HCT116 (cell line): Measurements from ENCODE around the gene KIRREL1. TPM values are rescaled to one million over a fixed set of nuclear protein-coding genes. Genes with fewer than 3 reads are reported as not detected.

ENCODE experiments used
- ATAC-seq: fragments of 200-7000 bp; cut with Tn5 transposase; 2 replicates; pipeline ENCODE4 v1.9.1; 2020; ENCODE audit warnings: mild to moderate bottlenecking, moderate library complexity
- BruUV-seq: library from RNA; stranded (reverse); fragments of 400-500 nt; replicated peaks from 2 replicates; lab custom pipeline; 2021; lab: Mats Ljungman, UMichigan
- CTCF ChIA-PET: fragments of 300-600 bp; sonication (Branson Sonifier 250); formaldehyde crosslinking; loops from one replicate; lab custom pipeline; 2021; ENCODE audit warnings: antibody characterized with exemption; lab: Charles Lee
- POLR2A ChIA-PET: fragments of 300-600, 350-600 bp; sonication (Branson Sonifier 250); formaldehyde crosslinking; loops from one replicate; lab custom pipeline; 2021; ENCODE audit warnings: antibody characterized with exemption; lab: Charles Lee
- RAD21 ChIA-PET, 2 experiments: fragments of 300-600 bp; sonication (Branson Sonifier 250); formaldehyde crosslinking; loops; one replicate each; lab custom pipeline; 2023; ENCODE audit warnings: low total read pairs in 2 of 2; ENCODE audit not compliant: uncharacterized antibody in 2 of 2, unreplicated experiment in 2 of 2, low non-redundant PET in 1 of 2; lab: Charles Lee
- DNase-seq: peaks from one replicate; pipeline ENCODE4 v3.0.0-alpha.2; 2010; ENCODE audit warnings: low read depth, low spot score
- H2AFZ ChIP-seq: fragments of 200-600 bp; shearing (Covaris generic), sonication (generic); 2 replicates; pipeline ENCODE4 v1.6.1; 2017; ENCODE audit warnings: low read depth, mixed run types, mixed read lengths, antibody characterized with exemption, low read length; ENCODE audit not compliant: poor library complexity, severe bottlenecking
- H3K27ac ChIP-seq: 2 replicates; pipeline ENCODE4 v1.5.1; 2012; ENCODE audit warnings: low read depth, low read length
- H3K27me3 ChIP-seq: fragments of 200-600 bp; sonication (generic); 2 replicates; pipeline ENCODE4 v1.6.1; 2016; ENCODE audit warnings: mixed run types, low read length, mixed read lengths; ENCODE audit not compliant: insufficient read depth
- H3K36me3 ChIP-seq, 2 experiments: fragments of 200-500 bp in 1 of 2; fragments of 200-600 bp in 1 of 2; sonication (Bioruptor generic) in 1 of 2; sonication (generic) in 1 of 2; 2 replicates each; pipeline versions ENCODE4 v1.5.1 to v1.6.1; 2014 to 2016; ENCODE audit warnings: low read length in 2 of 2, inconsistent platforms in 1 of 2, mixed read lengths in 1 of 2, mixed run types in 1 of 2; ENCODE audit not compliant: insufficient read depth in 2 of 2, control insufficient read depth in 1 of 2
- H3K4me1 ChIP-seq, 2 experiments: fragments of 200-600 bp in 1 of 2; sonication (generic) in 1 of 2; 2 replicates each; pipeline versions ENCODE4 v1.5.1 to v1.6.1; 2012 to 2017; ENCODE audit warnings: low read length in 2 of 2, inconsistent platforms in 1 of 2, mild to moderate bottlenecking in 1 of 2, mixed read lengths in 1 of 2, mixed run types in 1 of 2, moderate library complexity in 1 of 2; ENCODE audit not compliant: insufficient read depth in 2 of 2, control insufficient read depth in 1 of 2
- H3K4me2 ChIP-seq: fragments of 200-600 bp; sonication (generic); 2 replicates; pipeline ENCODE4 v1.6.1; 2017; ENCODE audit warnings: mixed run types, low read length, mixed read lengths
- H3K4me3 ChIP-seq, 2 experiments: fragments of 200-600 bp in 1 of 2; sonication (generic) in 1 of 2; replicated peaks in 1 of 2; 2 replicates each; pipeline ENCODE4 v1.5.1; 2011 to 2016; ENCODE audit warnings: low read length in 2 of 2, control low read depth in 1 of 2, low read depth in 1 of 2, mild to moderate bottlenecking in 1 of 2, mixed read lengths in 1 of 2, mixed run types in 1 of 2
- H3K79me2 ChIP-seq: fragments of 200-600 bp; sonication (generic); 2 replicates; pipeline ENCODE4 v1.6.1; 2017; ENCODE audit warnings: mild to moderate bottlenecking, mixed run types, low read length, moderate library complexity, mixed read lengths; ENCODE audit not compliant: insufficient read depth
- H3K9ac ChIP-seq: fragments of 200-600 bp; sonication (generic); 2 replicates; pipeline ENCODE4 v1.6.1; 2016; ENCODE audit warnings: low read length, mixed read lengths
- H3K9me2 ChIP-seq: fragments of 200-600 bp; sonication (generic), shearing (Covaris generic); 2 replicates; pipeline ENCODE4 v1.6.1; 2017; ENCODE audit warnings: mixed run types, mild to moderate bottlenecking, moderate library complexity; ENCODE audit not compliant: insufficient read depth
- H3K9me3 ChIP-seq, 2 experiments: fragments of 200-500 bp in 1 of 2; fragments of 200-600 bp in 1 of 2; sonication (Bioruptor generic) in 1 of 2; sonication (generic) in 1 of 2; 2 replicates each; pipeline ENCODE4 v1.6.1; 2014 to 2017; ENCODE audit warnings: low read length in 2 of 2, mixed read lengths in 2 of 2, inconsistent platforms in 1 of 2, low read depth in 1 of 2, mild to moderate bottlenecking in 1 of 2, mixed run types in 1 of 2, moderate library complexity in 1 of 2; ENCODE audit not compliant: control insufficient read depth in 1 of 2, insufficient read depth in 1 of 2
- H4K20me1 ChIP-seq: fragments of 200-600 bp; sonication (generic), shearing (Covaris generic); 2 replicates; pipeline ENCODE4 v1.6.1; 2017; ENCODE audit warnings: mixed run types, mild to moderate bottlenecking, moderate library complexity; ENCODE audit not compliant: insufficient read depth
- ATF3 ChIP-seq: IDR thresholded peaks from 2 replicates; pipeline ENCODE4 v1.6.1; 2012
- CBX3 ChIP-seq: IDR thresholded peaks from 2 replicates; pipeline ENCODE4 v1.6.1; 2012; ENCODE audit warnings: low read depth
- CEBPB ChIP-seq: IDR thresholded peaks from 2 replicates; pipeline ENCODE4 v1.6.1; 2012; ENCODE audit warnings: low read depth
- CTCF ChIP-seq, 3 experiments: fragments of 200-600 bp in 1 of 3; sonication (generic) in 1 of 3; IDR thresholded peaks in 2 of 3; conservative IDR thresholded peaks in 1 of 3; 2 replicates each; pipeline ENCODE4 v1.5.1; 2012 to 2017; ENCODE audit warnings: low read depth in 2 of 3, low read length in 2 of 3, antibody characterized with exemption in 1 of 3, borderline replicate concordance in 1 of 3, control low read depth in 1 of 3, mild to moderate bottlenecking in 1 of 3, mixed read lengths in 1 of 3, mixed run types in 1 of 3, moderate library complexity in 1 of 3; ENCODE audit not compliant: insufficient read depth in 1 of 3
- EGR1 ChIP-seq: IDR thresholded peaks from 2 replicates; pipeline ENCODE4 v1.6.1; 2012; ENCODE audit warnings: low read depth
- ELF1 ChIP-seq: IDR thresholded peaks from 2 replicates; pipeline ENCODE4 v1.6.1; 2012; ENCODE audit warnings: low read depth, borderline replicate concordance
- EZH2 ChIP-seq: fragments of 200-600 bp; sonication (generic); IDR thresholded peaks from 2 replicates; pipeline ENCODE4 v1.6.1; 2017; ENCODE audit warnings: antibody characterized with exemption, mixed run types
- FOSL1 ChIP-seq: IDR thresholded peaks from 2 replicates; pipeline ENCODE4 v1.6.1; 2012; ENCODE audit warnings: low read depth
- MAX ChIP-seq: IDR thresholded peaks from 2 replicates; pipeline ENCODE4 v1.6.1; 2012
- POLR2A ChIP-seq: IDR thresholded peaks from 2 replicates; pipeline ENCODE4 v1.7.0; 2011; ENCODE audit warnings: borderline replicate concordance; ENCODE audit not compliant: insufficient read depth, insufficient read length; ENCODE audit errors: extremely low read depth
- RAD21 ChIP-seq: IDR thresholded peaks from 2 replicates; pipeline ENCODE4 v1.6.1; 2012; ENCODE audit warnings: low read depth, mild to moderate bottlenecking
- SRF ChIP-seq: IDR thresholded peaks from 2 replicates; pipeline ENCODE4 v1.6.1; 2012; ENCODE audit warnings: low read depth
- TCF7L2 ChIP-seq: IDR thresholded peaks from 2 replicates; pipeline ENCODE4 v1.7.0; 2011; ENCODE audit warnings: borderline replicate concordance, inconsistent platforms; ENCODE audit not compliant: insufficient read depth, insufficient read length; ENCODE audit errors: extremely low read depth
- YY1 ChIP-seq: IDR thresholded peaks from 2 replicates; pipeline ENCODE4 v1.6.1; 2011; ENCODE audit warnings: low read length, low read depth, moderate library complexity, mild to moderate bottlenecking; ENCODE audit not compliant: insufficient replicate concordance; ENCODE audit errors: extremely low read depth
- ZBTB33 ChIP-seq: IDR thresholded peaks from 2 replicates; pipeline ENCODE4 v1.6.1; 2011; ENCODE audit warnings: mild to moderate bottlenecking, low read length, moderate library complexity; ENCODE audit not compliant: insufficient replicate concordance; ENCODE audit errors: extremely low read depth
- ZFX ChIP-seq: fragments of 450-650 bp; IDR thresholded peaks from 2 replicates; pipeline ENCODE4 v1.6.1; 2017
- ZNF274 ChIP-seq: fragments of 200-500 bp; sonication (Bioruptor generic); IDR thresholded peaks from 2 replicates; pipeline ENCODE4 v1.6.1; 2014; ENCODE audit warnings: mild to moderate bottlenecking, low read depth, low read length, inconsistent platforms
- intact Hi-C: fragments of 100-400 bp; cut with micrococcal nuclease; formaldehyde crosslinking; loops from 2 replicates; pipeline ENCODE4 v1.10.0; 2022
- total RNA-seq: library from RNA; stranded (reverse); gene quantifications from one replicate; pipeline ENCODE4 v1.2.1, GENCODE V29; 2021; ENCODE audit not compliant: unreplicated experiment

The KIRREL1 gene
- total RNA-seq, 1 experiment from 2014 or later = 20.0 TPM

- no TSS peak for BruUV-seq
- ATAC-seq (no peak), DNase-seq (no peak)
- TF ChIP-seq SRF = no peak
- TF ChIP-seq TCF7L2 = no peak
- no peak for TF ChIP-seq YY1
- no peaks in the 10 kb centered on the region for H3K4me1 ChIP-seq
- no peak overlapping the region for H3K4me3 ChIP-seq
- no peaks in the 10 kb centered on the region for H4K20me1 ChIP-seq
- no peak overlapping the region for H3K4me2 ChIP-seq
- H3K9me2 ChIP-seq = no peaks in the 10 kb centered on the region
- H3K9me3 ChIP-seq = no peaks in the 10 kb centered on the region
- peaks cover 2% of the 10 kb centered on the region in 2 experiments; a peak in 1 of 4 replicates for H3K36me3 ChIP-seq
- intact Hi-C loops = no loop called here
- no peak overlapping the region for H2AFZ ChIP-seq
- no peak overlapping the region for H3K9ac ChIP-seq
- no peak overlapping the region for H3K27ac ChIP-seq
- POLR2A ChIA-PET = no interaction called here
- CTCF ChIA-PET = no interaction called here
- RAD21 ChIA-PET = no interaction called here
- no peaks in the 10 kb centered on the region for H3K79me2 ChIP-seq
- no peaks in the 10 kb centered on the region for H3K27me3 ChIP-seq
These were observed 85.2 kb downstream of the KIRREL1 start for GRCh38 chr1:158078569-158079080.

- intact Hi-C loops = no loop called here
- CTCF ChIA-PET = no interaction called here
- RAD21 ChIA-PET = interaction anchor here in 1 of 2 experiments (0.5 kb wide), 1 partner anchor 87 kb away, joined by 3 read pairs; no protein-coding TSS in a partner anchor
These were observed 86.6 kb downstream of the KIRREL1 start for GRCh38 chr1:158080066-158080465.

More at GRCh38 chr1:158080066-158080465, 86.6 kb downstream of the KIRREL1 start:
- TF ChIP-seq ZBTB33 (no peak), POLR2A (no peak), FOSL1 (no peak), CBX3 (no peak), RAD21 (no peak), CEBPB (no peak), ZFX (no peak), ZNF274 (no peak), SRF (no peak), ELF1 (no peak), EZH2 (no peak), MAX (no peak), TCF7L2 (no peak), ATF3 (no peak), EGR1 (no peak), CTCF (IDR thresholded peaks at IDR 0.05 in 2 of 3, conservative IDR thresholded peaks at IDR 0.05 in 1 of 3; ENCODE audit: borderline replicate concordance in 1 of 3, insufficient read depth in 1 of 3, low read depth in 2 of 3, low read length in 2 of 3) (no peak), YY1 (no peak)
- H3K4me3 ChIP-seq = no peak overlapping the region
- no TSS peak for BruUV-seq
- H3K79me2 ChIP-seq = no peaks in the 10 kb centered on the region
- H3K27me3 ChIP-seq = no peaks in the 10 kb centered on the region
- no peaks in the 10 kb centered on the region for H3K9me3 ChIP-seq
- no peaks in the 10 kb centered on the region for H4K20me1 ChIP-seq
- no peaks in the 10 kb centered on the region for H3K4me1 ChIP-seq
- H3K27ac ChIP-seq = no peak overlapping the region
- H3K9me2 ChIP-seq = no peaks in the 10 kb centered on the region
- no peak overlapping the region for H2AFZ ChIP-seq
- no peak overlapping the region for H3K4me2 ChIP-seq
- ATAC-seq (no peak), DNase-seq (no peak)
- H3K36me3 ChIP-seq = peaks cover 7 to 8% of the 10 kb centered on the region in 2 experiments; a peak in 3 of 4 replicates
- POLR2A ChIA-PET = no interaction called here
- no peak overlapping the region for H3K9ac ChIP-seq
